IPS-15b (cell line): ENCODE results near the gene SUSD1.
"Not testable (repeated sequence)": the region's sequence is repeated elsewhere in the genome, so short reads cannot be mapped to it uniquely, and the experiment has no call there.

ENCODE experiments used
- H3K27me3 ChIP-seq: one replicate; pipeline ENCODE4 v1.6.1; 2013; ENCODE audit warnings: low read length; ENCODE audit not compliant: control insufficient read depth, insufficient read depth
- H3K36me3 ChIP-seq: one replicate; pipeline ENCODE4 v1.6.1; 2013; ENCODE audit warnings: low read length; ENCODE audit not compliant: control insufficient read depth, insufficient read depth
- H3K4me1 ChIP-seq: one replicate; pipeline ENCODE4 v1.6.1; 2013; ENCODE audit warnings: mild to moderate bottlenecking, low read length; ENCODE audit not compliant: control insufficient read depth, insufficient read depth
- H3K4me3 ChIP-seq: one replicate; pipeline ENCODE4 v1.5.1; 2013; ENCODE audit warnings: low read depth, low read length
- H3K9ac ChIP-seq: one replicate; pipeline ENCODE4 v1.6.1; 2013; ENCODE audit warnings: low read depth, mild to moderate bottlenecking, low read length
- H3K9me3 ChIP-seq: one replicate; pipeline ENCODE4 v1.6.1; 2013; ENCODE audit warnings: mild to moderate bottlenecking, low read length; ENCODE audit not compliant: control insufficient read depth, insufficient read depth

The SUSD1 gene

DNA sequence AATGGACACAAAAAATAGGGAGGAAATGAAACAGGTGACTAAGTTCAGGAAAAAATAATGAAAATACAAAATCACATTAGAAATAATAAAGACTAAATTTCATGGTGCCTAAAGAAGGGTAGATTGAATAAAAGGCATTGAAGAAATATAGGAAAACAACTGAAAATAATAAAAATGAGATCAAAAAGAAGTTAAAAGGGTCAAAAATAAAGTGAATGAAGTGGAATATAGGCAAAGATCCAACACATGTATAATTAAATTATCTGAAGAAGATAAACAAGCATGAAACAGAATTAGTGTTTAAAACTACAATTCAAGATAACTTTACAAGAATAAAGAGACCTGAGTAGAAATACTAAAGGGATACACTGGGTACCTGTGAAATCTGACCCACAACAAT, 87.6 kb downstream of the SUSD1 start:
- Histone ChIP-seq H3K27me3 (no peaks in the 10 kb centered on the region), H3K9me3 (no peaks in the 10 kb centered on the region), H3K9ac (no peak overlapping the region), H3K4me3 (no peak overlapping the region), H3K4me1 (peaks cover 5% of the 10 kb centered on the region), H3K36me3 (no peaks in the 10 kb centered on the region)

DNA sequence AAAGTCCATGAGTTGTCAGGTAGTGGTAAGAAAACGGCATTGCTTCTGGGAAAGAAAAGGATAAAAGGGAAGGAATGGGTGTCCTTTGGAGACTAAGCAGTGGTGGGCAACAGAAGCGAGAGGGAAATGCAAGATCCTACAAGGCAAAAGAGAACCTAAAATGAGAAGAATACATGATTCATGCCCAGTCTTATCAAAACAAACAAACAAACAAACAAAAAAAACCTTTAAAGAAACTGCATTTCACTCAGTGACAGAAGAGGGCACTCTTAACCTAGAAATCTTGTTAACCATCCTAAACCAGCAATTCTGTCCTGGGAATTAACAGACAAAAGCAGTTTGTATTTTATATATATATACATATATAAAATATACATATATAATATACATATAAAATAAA, 88.5 kb downstream of the SUSD1 start:
- Histone ChIP-seq H3K9ac (no peak overlapping the region), H3K4me3 (no peak overlapping the region), H3K9me3 (no peaks in the 10 kb centered on the region), H3K36me3 (no peaks in the 10 kb centered on the region), H3K4me1 (no peaks in the 10 kb centered on the region), H3K27me3 (no peaks in the 10 kb centered on the region)

DNA sequence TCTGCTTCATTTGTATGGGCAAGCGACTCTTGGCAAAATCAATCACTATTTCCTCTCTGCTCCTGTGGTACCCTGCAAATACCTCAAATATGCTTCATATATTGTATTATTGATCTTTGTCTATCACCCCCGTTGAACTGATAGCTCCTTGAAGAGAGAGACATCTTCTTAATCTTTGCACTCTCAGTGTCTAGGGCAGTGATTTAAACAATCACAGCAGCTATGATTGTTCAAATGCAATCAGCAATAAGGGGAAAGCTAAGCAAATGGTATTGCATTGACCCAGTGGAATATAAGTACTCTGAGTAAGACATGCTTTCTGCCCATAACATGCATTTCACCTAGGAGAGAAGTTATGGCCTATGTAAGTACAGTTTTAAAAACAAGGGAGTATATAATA, 90.2 kb downstream of the SUSD1 start:
- no peaks in the 10 kb centered on the region for H3K27me3 ChIP-seq
- no peak overlapping the region for H3K9ac ChIP-seq
- H3K4me1 ChIP-seq = no peaks in the 10 kb centered on the region
- no peaks in the 10 kb centered on the region for H3K36me3 ChIP-seq
- no peak overlapping the region for H3K4me3 ChIP-seq
- no peaks in the 10 kb centered on the region for H3K9me3 ChIP-seq

DNA sequence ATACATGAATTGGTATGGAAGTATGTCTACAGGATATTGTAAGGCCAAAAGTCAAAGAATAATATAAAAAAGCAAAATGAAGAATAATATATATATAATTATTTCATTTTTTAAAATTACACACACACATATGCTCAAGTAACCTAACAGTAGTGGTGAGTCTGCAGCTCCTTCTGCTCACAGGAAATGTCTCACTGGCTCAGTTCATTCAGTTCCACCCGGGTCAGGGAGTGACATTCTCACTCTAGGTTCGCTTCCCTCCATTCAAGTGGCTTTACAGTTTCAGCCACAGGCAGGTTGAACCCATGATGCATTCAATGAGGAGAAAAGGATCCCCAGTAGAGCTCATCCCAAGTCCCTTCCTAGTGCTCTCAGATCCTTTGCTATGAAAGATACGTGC, 90.8 kb downstream of the SUSD1 start:
- H3K36me3 ChIP-seq = no peaks in the 10 kb centered on the region
- no peak overlapping the region for H3K9ac ChIP-seq
- H3K9me3 ChIP-seq = no peaks in the 10 kb centered on the region
- H3K4me1 ChIP-seq = no peaks in the 10 kb centered on the region
- H3K27me3 ChIP-seq = no peaks in the 10 kb centered on the region
- no peak overlapping the region for H3K4me3 ChIP-seq

DNA sequence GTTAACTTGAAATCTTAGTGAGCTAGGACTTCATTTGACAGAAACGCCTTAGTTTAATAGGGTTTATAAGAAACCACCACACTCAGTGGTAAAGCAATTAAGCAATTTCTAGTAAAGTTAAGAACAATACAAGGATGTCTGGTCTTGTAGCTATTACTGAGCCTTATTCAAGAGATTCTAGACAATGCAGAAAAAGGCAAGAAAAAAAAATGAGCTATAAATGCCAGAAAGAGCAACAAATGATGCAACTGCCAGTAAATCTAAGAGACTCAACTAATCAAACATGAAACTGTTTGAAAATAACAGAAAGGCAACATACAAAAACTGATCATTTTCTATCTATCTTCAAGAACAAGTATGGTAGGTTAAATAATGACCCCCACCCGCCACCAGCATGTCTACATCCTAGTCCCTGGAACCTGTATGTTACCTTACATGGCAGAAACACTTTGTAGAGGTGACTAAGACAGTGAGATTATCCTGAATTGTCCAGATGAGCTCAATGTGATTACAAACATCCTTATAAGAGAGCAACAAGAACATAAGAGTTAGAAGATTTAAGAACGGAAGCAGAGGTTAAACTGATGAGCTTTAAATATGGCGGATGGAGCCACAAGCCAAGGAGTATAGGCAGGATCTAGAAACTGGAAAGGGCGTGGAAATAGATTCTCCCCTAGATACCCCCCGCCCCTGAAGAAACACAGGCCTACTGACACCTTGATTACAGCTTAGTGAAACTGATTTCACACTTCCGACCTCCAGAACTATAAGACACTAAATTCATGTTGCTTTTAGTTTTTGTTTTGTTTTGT, 93.0 kb downstream of the SUSD1 start:
- Histone ChIP-seq H3K36me3 (no peaks in the 10 kb centered on the region), H3K4me1 (no peaks in the 10 kb centered on the region), H3K4me3 (no peak overlapping the region), H3K27me3 (no peaks in the 10 kb centered on the region), H3K9ac (no peak overlapping the region), H3K9me3 (no peaks in the 10 kb centered on the region)

DNA sequence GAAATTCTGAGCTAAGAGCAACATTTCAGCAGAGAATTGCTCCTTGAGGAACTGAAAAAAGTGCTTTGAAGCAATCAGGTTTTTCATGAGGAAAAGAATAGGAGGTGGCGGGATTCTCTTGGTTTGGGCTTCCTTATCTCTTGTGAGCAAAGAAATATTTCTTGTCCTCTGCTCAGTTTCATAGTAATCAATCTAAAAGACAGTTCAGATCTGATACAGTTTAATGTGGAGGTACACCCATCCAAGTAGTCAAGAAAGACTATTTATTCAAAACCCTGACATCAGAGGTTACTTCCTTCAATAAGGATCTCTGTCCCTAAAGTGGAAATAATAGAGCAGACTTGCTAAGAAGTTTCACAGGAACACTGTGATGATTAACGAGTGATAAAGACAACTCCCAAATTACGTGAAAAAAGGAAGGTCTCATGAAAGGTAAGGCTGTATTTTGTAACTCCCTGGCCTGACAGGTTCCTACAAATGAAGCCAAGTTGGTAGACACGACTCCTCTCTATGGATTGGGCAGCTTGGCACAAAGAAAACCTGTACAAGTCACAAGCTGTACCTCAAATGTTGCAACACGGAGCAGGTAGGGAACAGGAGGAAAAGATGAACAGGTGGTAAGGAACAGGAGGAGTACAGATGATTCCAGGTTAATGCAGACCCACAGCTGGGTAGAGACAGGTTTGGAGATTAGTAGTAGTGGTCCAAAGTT, 94.1 kb downstream of the SUSD1 start:
- Histone ChIP-seq H3K9ac (no peak overlapping the region), H3K4me1 (no peaks in the 10 kb centered on the region), H3K27me3 (no peaks in the 10 kb centered on the region), H3K4me3 (no peak overlapping the region), H3K9me3 (no peaks in the 10 kb centered on the region), H3K36me3 (no peaks in the 10 kb centered on the region)

DNA sequence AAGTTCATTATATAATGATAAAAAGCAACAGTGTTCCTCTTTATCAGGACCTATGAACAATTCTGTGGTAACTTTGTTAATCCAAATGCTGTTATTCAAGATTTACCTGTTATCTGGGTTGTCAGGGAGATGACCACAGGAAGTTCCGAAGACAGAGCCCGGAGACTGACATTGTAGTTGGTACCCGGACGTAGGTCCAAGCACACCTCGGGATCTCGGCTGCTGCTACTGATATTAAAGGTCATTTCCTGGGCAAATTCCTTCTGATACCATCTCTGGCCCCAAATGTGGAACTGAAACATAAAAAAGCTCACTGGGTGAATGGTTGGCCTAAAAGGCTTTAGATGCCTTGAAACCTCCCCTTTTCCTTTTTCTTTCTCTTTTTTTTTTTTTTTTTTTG, 96.7 kb downstream of the SUSD1 start:
- H3K36me3 ChIP-seq = no peaks in the 10 kb centered on the region
- H3K9me3 ChIP-seq = no peaks in the 10 kb centered on the region
- no peak overlapping the region for H3K4me3 ChIP-seq
- H3K9ac ChIP-seq = no peak overlapping the region
- H3K27me3 ChIP-seq = no peaks in the 10 kb centered on the region
- no peaks in the 10 kb centered on the region for H3K4me1 ChIP-seq

DNA sequence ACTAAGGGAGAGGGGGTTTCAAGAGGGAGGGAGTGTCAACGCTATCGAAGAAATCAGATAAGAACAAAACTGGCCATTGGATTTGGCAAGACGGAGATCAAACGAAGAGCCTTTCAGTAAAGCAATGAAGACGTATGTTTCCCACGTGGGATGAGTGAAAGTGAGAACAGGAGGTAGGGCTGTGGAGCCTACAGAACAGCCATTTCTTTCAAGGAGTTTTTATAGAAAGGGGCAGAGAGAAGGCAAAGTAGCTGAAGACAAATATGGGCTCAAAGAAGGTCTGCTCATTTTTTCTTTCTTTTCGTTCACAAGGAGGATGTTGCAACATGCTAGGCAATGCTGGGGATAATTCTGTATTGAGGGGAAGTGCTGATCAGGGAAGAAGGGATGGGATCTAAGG, 98.3 kb downstream of the SUSD1 start:
- H3K4me1 ChIP-seq = no peaks in the 10 kb centered on the region
- no peak overlapping the region for H3K4me3 ChIP-seq
- H3K36me3 ChIP-seq = no peaks in the 10 kb centered on the region
- H3K9ac ChIP-seq = no peak overlapping the region
- H3K27me3 ChIP-seq = no peaks in the 10 kb centered on the region
- no peaks in the 10 kb centered on the region for H3K9me3 ChIP-seq

DNA sequence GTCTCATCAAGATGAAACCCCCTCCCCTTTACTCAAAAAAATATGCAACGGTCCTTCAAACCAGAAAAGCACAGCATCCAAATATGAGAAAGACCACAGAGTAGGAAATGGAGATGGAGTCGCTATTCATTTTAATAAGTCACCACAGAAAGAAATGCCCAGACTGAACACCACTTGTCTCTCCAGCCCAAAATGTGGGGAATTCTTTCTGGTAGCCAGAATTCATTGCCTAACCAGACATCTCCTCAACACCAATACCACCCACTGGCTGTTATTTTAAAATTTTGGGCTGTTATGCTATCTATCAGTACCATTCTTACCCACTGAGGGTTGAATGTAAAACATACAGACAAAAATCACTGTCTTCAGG, 100.1 kb downstream of the SUSD1 start:
- Histone ChIP-seq H3K36me3 (no peaks in the 10 kb centered on the region), H3K9ac (no peak overlapping the region), H3K4me1 (no peaks in the 10 kb centered on the region), H3K27me3 (no peaks in the 10 kb centered on the region), H3K9me3 (no peaks in the 10 kb centered on the region), H3K4me3 (no peak overlapping the region)

DNA sequence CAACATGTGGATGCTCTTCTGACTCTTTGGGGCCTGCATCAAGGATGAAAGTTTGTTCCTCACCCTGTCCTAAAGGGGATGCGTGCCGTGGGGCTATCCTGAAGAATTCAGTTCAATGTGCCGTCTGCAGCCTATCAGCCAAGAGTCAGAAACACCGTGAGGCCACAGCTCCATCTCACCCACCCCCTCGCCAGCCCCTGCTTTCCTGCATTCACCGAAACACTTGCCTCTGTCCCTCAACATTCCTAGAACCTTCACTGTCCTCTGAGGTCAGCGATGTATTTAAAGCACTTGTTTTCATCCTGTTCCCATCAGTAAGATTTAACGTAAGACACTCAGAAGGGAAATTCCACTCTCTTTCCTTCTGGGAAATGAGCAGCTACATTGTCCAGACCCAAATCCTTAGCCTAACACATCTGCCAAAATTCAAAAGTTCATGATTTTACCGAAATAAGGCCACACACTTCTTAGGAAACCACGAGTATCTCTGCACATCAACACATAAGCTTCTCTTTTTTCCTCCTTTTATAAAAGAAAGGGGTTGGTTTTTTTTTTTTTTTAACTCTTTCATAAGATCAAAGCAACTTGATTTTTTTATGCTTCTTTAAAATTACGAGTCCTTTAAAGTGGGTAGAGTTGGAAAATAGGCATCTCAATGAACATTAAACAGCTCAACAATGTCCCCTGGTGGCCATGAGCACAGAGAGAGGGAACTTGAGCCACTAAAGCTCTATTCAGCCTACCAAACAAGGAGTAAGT, 100.7 kb downstream of the SUSD1 start:
- H3K36me3 ChIP-seq = no peaks in the 10 kb centered on the region
- H3K9ac ChIP-seq = no peak overlapping the region
- H3K27me3 ChIP-seq = no peaks in the 10 kb centered on the region
- H3K4me1 ChIP-seq = no peaks in the 10 kb centered on the region
- no peaks in the 10 kb centered on the region for H3K9me3 ChIP-seq
- H3K4me3 ChIP-seq = no peak overlapping the region

DNA sequence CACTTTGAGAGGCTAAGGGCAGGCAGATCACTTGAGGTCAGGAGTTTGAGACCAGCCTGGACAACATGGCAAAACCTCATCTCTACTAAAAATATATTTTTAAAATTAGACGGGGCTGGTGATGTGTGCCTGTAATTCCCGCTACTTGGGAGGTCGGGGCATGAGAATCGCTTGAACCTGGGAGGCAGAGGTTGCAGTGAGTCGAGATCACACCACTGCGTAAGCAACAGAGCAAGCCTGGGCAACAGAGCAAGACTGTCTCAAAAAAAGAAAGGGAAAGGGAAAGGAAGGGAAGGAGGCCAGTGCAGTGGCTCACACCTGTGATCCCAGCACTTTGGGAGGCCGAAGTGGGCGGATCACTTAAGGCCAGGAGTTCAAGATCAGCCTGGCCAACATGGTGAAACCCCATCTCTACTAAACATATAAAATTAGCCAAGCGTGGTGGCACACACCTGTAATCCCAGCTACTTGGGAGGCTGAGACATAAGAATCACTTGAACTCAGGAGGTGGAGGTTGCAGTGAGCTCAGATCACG, 101.4 kb downstream of the SUSD1 start:
- not testable (repeated sequence) for H3K9me3 ChIP-seq, H3K4me3 ChIP-seq, H3K4me1 ChIP-seq, H3K36me3 ChIP-seq, H3K27me3 ChIP-seq, H3K9ac ChIP-seq
